ENCODE data around the gene FAM117B. TPM values are rescaled to one million over a fixed set of nuclear protein-coding genes. Genes with fewer than 3 reads are reported as not detected.

The FAM117B gene
- polyA plus RNA-seq, 2 of the 4 experiments (the other 2 are of a cell fraction): 3.6 TPM

DNA sequence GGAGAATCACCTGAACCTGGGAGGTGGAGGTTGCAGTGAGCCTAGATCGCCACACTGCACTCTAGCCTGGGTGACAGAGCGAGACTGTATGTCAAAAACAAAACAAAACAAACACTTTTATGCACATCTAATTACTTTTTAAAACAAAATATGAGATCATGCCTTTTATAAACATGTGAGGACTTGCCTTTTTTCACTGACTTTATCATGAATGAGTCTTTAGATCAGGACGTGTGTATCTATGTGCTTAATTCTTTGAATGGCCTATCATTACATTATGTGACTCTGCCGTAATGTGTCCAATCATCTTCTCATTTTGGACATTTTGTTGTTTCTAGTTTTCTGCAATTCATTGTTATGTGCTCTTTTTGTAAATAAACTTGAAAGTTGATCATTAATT, 58.7 kb downstream of the FAM117B start:
- no peaks in the 10 kb centered on the region for H3K4me1 ChIP-seq
- TF ChIP-seq ZNF302 (CRISPR knock-in tag; IDR thresholded peaks at IDR 0.05): no peak
- TF ChIP-seq, protein P1, sequence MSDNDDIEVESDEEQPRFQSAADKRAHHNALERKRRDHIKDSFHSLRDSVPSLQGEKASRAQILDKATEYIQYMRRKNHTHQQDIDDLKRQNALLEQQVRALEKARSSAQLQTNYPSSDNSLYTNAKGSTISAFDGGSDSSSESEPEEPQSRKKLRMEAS (IDR thresholded peaks at IDR 0.05): no peak
- TF ChIP-seq RNF2 (IDR thresholded peaks at IDR 0.05; ENCODE audit: borderline replicate concordance, low read depth): no peak
- TF ChIP-seq, protein P2, sequence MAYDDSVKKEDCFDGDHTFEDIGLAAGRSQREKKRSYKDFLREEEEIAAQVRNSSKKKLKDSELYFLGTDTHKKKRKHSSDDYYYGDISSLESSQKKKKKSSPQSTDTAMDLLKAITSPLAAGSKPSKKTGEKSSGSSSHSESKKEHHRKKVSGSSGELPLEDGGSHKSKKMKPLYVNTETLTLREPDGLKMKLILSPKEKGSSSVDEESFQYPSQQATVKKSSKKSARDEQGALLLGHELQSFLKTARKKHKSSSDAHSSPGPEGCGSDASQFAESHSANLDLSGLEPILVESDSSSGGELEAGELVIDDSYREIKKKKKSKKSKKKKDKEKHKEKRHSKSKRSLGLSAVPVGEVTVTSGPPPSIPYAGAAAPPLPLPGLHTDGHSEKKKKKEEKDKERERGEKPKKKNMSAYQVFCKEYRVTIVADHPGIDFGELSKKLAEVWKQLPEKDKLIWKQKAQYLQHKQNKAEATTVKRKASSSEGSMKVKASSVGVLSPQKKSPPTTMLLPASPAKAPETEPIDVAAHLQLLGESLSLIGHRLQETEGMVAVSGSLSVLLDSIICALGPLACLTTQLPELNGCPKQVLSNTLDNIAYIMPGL (CRISPR knock-in tag; IDR thresholded peaks at IDR 0.05; ENCODE audit: borderline replicate concordance): no peak
- no peak for TF ChIP-seq ZFP36 (IDR thresholded peaks at IDR 0.05; ENCODE audit: borderline replicate concordance, partially characterized antibody)
- TF ChIP-seq HOXA7 (CRISPR knock-in tag; IDR thresholded peaks at IDR 0.05): no peak
- ChIA-PET CTCF (interaction anchor here (0.7 kb wide), 1 partner anchor 40 kb away, joined by 3 read pairs; no protein-coding TSS in a partner anchor), POLR2A (no interaction called here)
- 0 out of 6 replicates have a peak overlapping the region, but pooled peaks of 1 of the 2 experiments have one; percentile 15 for H3K27ac ChIP-seq
- FAIRE-seq: no peak
- 86% methylated on average over 4 of the region's 4 CpGs for WGBS (ENCODE audit: missing lambda C conversion rate)
- DNase-seq (ENCODE audit: low read depth in 1 of 2, low spot score in 1 of 2): no peak
- ATAC-seq: no peak
- H3K9me3 ChIP-seq: no peaks in the 10 kb centered on the region
- H3K4me2 ChIP-seq: no peak overlapping the region
- H3K4me3 ChIP-seq: no peak overlapping the region

DNA sequence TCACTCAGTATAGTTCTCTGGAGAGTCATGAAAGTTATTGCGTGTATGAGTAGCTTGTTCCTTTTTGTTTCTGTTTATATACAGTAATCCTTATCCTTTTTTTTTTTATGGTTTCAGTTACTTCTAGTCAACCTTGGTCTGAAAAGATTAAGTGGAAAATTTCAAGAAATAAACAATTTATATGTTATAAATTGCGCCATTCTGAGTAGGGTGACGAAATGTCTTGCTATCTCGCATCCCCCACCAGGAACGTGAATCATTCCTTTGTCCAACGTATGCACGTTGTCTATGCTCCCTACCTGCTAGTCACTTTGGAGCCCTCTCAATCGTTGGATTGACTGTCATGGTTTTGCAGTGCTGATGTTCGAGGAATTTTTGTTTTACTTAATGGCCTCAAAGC, 60.4 kb downstream of the FAM117B start:
- Histone ChIP-seq H3K4me2 (no peak overlapping the region), H3K4me1 (no peaks in the 10 kb centered on the region), H3K4me3 (no peak overlapping the region), H3K27ac (no peak overlapping the region), H3K9me3 (no peaks in the 10 kb centered on the region)
- TF ChIP-seq EHMT2 (IDR thresholded peaks at IDR 0.05; ENCODE audit: low read depth): no peak
- TF ChIP-seq, protein P3, sequence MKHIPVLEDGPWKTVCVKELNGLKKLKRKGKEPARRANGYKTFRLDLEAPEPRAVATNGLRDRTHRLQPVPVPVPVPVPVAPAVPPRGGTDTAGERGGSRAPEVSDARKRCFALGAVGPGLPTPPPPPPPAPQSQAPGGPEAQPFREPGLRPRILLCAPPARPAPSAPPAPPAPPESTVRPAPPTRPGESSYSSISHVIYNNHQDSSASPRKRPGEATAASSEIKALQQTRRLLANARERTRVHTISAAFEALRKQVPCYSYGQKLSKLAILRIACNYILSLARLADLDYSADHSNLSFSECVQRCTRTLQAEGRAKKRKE (CRISPR knock-in tag; IDR thresholded peaks at IDR 0.05; ENCODE audit: low read depth): no peak
- TF ChIP-seq POLR2AphosphoS2 (conservative IDR thresholded peaks at IDR 0.05; ENCODE audit: low read length): no peak
- peak in 1 of 2 experiments; percentile 37; a peak in 1 of 4 replicates for TF ChIP-seq CEBPB (IDR thresholded peaks at IDR 0.05)
- TF ChIP-seq CHD2 (IDR thresholded peaks at IDR 0.05; ENCODE audit: low read length, partially characterized antibody): no peak
- CTCF ChIA-PET: no interaction called here
- no peak for DNase-seq (ENCODE audit: low read depth in 1 of 2, low spot score in 1 of 2)
- POLR2A ChIA-PET: no interaction called here
- no peak for FAIRE-seq
- no peak for ATAC-seq
- WGBS (ENCODE audit: missing lambda C conversion rate): 77% methylated on average over 9 of the region's 9 CpGs

DNA sequence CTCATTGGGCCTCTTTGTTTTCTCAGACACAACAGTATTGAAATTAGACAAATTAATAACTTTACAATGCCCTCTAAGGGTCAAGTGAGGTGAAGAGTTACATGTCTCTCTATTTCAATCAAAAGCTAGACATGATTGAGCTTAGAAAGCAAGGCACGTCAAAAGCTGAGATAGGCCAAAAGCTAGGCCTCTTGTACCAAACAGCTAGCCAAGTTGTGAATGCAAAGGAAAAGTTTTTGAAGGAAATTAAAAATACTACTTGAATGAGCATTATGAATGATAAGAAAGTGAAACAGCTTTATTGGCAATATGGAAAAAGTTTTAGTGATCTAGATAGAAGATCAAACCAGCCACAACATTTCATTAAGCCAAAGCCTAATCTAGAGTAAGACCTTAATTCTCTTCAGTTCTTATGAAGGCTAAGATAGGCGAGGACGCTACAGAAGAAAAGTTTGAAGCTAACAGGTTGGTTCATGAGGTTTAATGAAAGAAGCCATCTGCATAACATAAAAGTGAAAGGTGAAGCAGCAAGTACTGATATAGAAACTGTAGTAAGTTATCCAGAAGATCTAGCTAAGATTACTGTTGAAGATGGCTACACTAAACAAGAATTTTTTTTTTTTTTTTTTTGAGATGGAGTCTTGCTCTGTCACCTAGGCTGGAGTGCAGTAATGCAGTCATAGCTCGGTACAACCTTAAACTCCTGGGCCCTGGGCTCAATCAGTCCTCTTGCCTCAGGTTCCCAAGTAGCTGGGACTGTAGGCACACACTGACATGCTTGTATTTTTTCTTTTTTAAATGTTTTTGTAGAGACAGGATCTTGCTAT, 65.5 kb downstream of the FAM117B start:
- no peaks in the 10 kb centered on the region for H3K9me3 ChIP-seq
- H3K4me1 ChIP-seq: peaks cover 5% of the 10 kb centered on the region; the same call in 1 of the 3 replicates
- FAIRE-seq (no peak), DNase-seq (ENCODE audit: low read depth in 1 of 2, low spot score in 1 of 2) (no peak), ATAC-seq (no peak)
- 90% methylated on average over 4 of the region's 4 CpGs for WGBS (ENCODE audit: missing lambda C conversion rate)
- no peak overlapping the region for H3K4me3 ChIP-seq
- H3K27ac ChIP-seq: no peak overlapping the region
- TF ChIP-seq ESRRA (IDR thresholded peaks at IDR 0.05; ENCODE audit: borderline replicate concordance, low read length) (no peak), JUNB (IDR thresholded peaks at IDR 0.05) (no peak), CHD2 (IDR thresholded peaks at IDR 0.05; ENCODE audit: low read length, partially characterized antibody) (no peak), MYC (IDR thresholded peaks at IDR 0.05; ENCODE audit: borderline replicate concordance, low read length) (no peak), RCOR1 (IDR thresholded peaks at IDR 0.05; ENCODE audit: low read depth, low read length) (no peak), SMC3 (IDR thresholded peaks at IDR 0.05) (no peak)
- TF ChIP-seq, protein P2 (CRISPR knock-in tag; IDR thresholded peaks at IDR 0.05; ENCODE audit: borderline replicate concordance): no peak
- TF ChIP-seq, protein P4, sequence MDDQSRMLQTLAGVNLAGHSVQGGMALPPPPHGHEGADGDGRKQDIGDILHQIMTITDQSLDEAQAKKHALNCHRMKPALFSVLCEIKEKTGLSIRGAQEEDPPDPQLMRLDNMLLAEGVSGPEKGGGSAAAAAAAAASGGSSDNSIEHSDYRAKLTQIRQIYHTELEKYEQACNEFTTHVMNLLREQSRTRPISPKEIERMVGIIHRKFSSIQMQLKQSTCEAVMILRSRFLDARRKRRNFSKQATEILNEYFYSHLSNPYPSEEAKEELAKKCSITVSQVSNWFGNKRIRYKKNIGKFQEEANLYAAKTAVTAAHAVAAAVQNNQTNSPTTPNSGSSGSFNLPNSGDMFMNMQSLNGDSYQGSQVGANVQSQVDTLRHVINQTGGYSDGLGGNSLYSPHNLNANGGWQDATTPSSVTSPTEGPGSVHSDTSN (IDR thresholded peaks at IDR 0.05): no peak
- POLR2A ChIA-PET: no interaction called here
- no peak overlapping the region for H3K4me2 ChIP-seq
- CTCF ChIA-PET: interaction anchor here (0.6 to 1.0 kb wide), 2 partner anchors 27 to 41 kb away, joined by 3 read pairs; no protein-coding TSS in a partner anchor
